Panc1 (cell line): ENCODE data around the gene BOLA2B. TPM values are rescaled to one million over a fixed set of nuclear protein-coding genes. Genes with fewer than 3 reads are reported as not detected.

Source experiments
- ATAC-seq: fragments of 200-7000 bp; cut with Tn5 transposase; 2 replicates; pipeline ENCODE4 v1.9.1; 2020; ENCODE audit warnings: mild to moderate bottlenecking, moderate library complexity
- BruUV-seq: library from RNA; stranded (reverse); fragments of 400-500 nt; replicated peaks from 2 replicates; lab custom pipeline; 2021; lab: Mats Ljungman, UMichigan
- CTCF ChIA-PET: fragments of 300-600 bp; sonication (Branson Sonifier 250); formaldehyde crosslinking; loops from one replicate; lab custom pipeline; 2022; ENCODE audit warnings: antibody characterized with exemption; lab: Charles Lee
- POLR2A ChIA-PET: fragments of 300-600 bp; sonication (Branson Sonifier 250); formaldehyde crosslinking; loops from one replicate; lab custom pipeline; 2022; ENCODE audit warnings: antibody characterized with exemption; lab: Charles Lee
- DNase-seq: peaks from one replicate; pipeline ENCODE4 v3.0.0-alpha.2; 2010; ENCODE audit warnings: low read depth, low spot score
- H3K27ac ChIP-seq: 2 replicates; pipeline ENCODE4 v1.5.1; 2011; ENCODE audit warnings: mild to moderate bottlenecking, low read length, inconsistent platforms
- H3K27me3 ChIP-seq: fragments of 200-500 bp; sonication (Bioruptor generic); 2 replicates; pipeline ENCODE4 v1.6.0; 2014; ENCODE audit warnings: low read length, inconsistent platforms; ENCODE audit not compliant: control insufficient read depth, insufficient read depth
- H3K36me3 ChIP-seq: fragments of 200-500 bp; sonication (Bioruptor generic); 2 replicates; pipeline ENCODE4 v1.5.1; 2014; ENCODE audit warnings: inconsistent platforms, mild to moderate bottlenecking, low read length, moderate library complexity; ENCODE audit not compliant: control insufficient read depth, insufficient read depth
- H3K4me1 ChIP-seq: 2 replicates; pipeline ENCODE4 v1.5.1; 2011; ENCODE audit warnings: inconsistent platforms, mild to moderate bottlenecking, low read length, moderate library complexity; ENCODE audit not compliant: control insufficient read depth, insufficient read depth
- H3K4me3 ChIP-seq, 2 experiments: 2 replicates each; pipeline ENCODE4 v1.5.1; 2011 to 2012; ENCODE audit warnings: low read depth in 2 of 2, low read length in 2 of 2, mild to moderate bottlenecking in 2 of 2, inconsistent platforms in 1 of 2, moderate library complexity in 1 of 2
- H3K9me3 ChIP-seq: fragments of 200-500 bp; sonication (Bioruptor generic); 2 replicates; pipeline ENCODE4 v1.5.1; 2014; ENCODE audit warnings: low read depth, mild to moderate bottlenecking, inconsistent platforms, low read length, moderate library complexity; ENCODE audit not compliant: control insufficient read depth, insufficient read depth
- CTCF ChIP-seq: fragments of 450-650 bp; IDR thresholded peaks from 2 replicates; pipeline ENCODE4 v1.5.1; 2017; ENCODE audit warnings: mild to moderate bottlenecking
- POLR2AphosphoS5 ChIP-seq: IDR thresholded peaks from 2 replicates; pipeline ENCODE4 v1.6.1; 2012; ENCODE audit warnings: mild to moderate bottlenecking, low read depth, low read length, moderate library complexity
- REST ChIP-seq, 2 experiments: IDR thresholded peaks; 2 replicates each; pipeline ENCODE4 v1.6.1; 2011 to 2012; ENCODE audit warnings: low read depth in 2 of 2, control low read depth in 1 of 2, low read length in 1 of 2, mild to moderate bottlenecking in 1 of 2, moderate library complexity in 1 of 2; ENCODE audit not compliant: insufficient read depth in 1 of 2
- SIN3A ChIP-seq: IDR thresholded peaks from 2 replicates; pipeline ENCODE4 v1.6.1; 2012; ENCODE audit warnings: low read depth, mild to moderate bottlenecking, low read length, moderate library complexity, borderline replicate concordance; ENCODE audit not compliant: insufficient read depth
- TCF7L2 ChIP-seq: IDR thresholded peaks from 2 replicates; pipeline ENCODE4 v1.6.1; 2011; ENCODE audit warnings: mild to moderate bottlenecking, low read depth, low read length, inconsistent platforms
- in situ Hi-C: cut with HindIII; loops from 2 replicates; pipeline ENCODE4 v1.10.0; 2016; ENCODE audit warnings: low sequenced_read_pairs, low pct_unique_long_range_greater_than_20kb
- intact Hi-C: fragments of 100-400 bp; cut with micrococcal nuclease; formaldehyde crosslinking; loops from one replicate; pipeline ENCODE4 v1.10.0; 2022; ENCODE audit not compliant: unreplicated experiment
- total RNA-seq: library from RNA; stranded (reverse); gene quantifications from one replicate; pipeline ENCODE4 v1.2.1, GENCODE V29; 2021; ENCODE audit not compliant: unreplicated experiment

BOLA2B gene
- total RNA-seq, 1 experiment from 2014 or later: 178 TPM

- H3K9me3 ChIP-seq: no peaks in the 10 kb centered on the region
- in situ Hi-C loops: no loop called here
- peak; percentile 10 for DNase-seq
Measured at GRCh38 chr16:30186782-30187555, 6.5 kb downstream of the BOLA2B start.

GRCh38 chr16:30186444-30186781 is 7.1 kb downstream of the BOLA2B start:
- Histone ChIP-seq H3K27ac (no peak overlapping the region), H3K36me3 (no peaks in the 10 kb centered on the region), H3K4me3 (no peak overlapping the region), H3K27me3 (no peaks in the 10 kb centered on the region), H3K9me3 (no peaks in the 10 kb centered on the region), H3K4me1 (peaks cover 6% of the 10 kb centered on the region)
- BruUV-seq: no TSS peak
- POLR2A ChIA-PET: interaction anchor here (0.5 kb wide), 1 partner anchor 286 kb away, joined by 9 read pairs; the partner anchor contains the start of gene ASPHD1
- no peak for TF ChIP-seq TCF7L2
- no peak for TF ChIP-seq POLR2AphosphoS5
- no peak for TF ChIP-seq CTCF
- no peak for TF ChIP-seq REST (IDR thresholded peaks at IDR 0.05; ENCODE audit: insufficient read depth in 1 of 2, low read depth in 2 of 2, low read length in 1 of 2)
- no peak for TF ChIP-seq SIN3A
- CTCF ChIA-PET: interaction anchor here (0.6 to 1.7 kb wide), 3 partner anchors 43 to 94 kb away, joined by 4 to 18 read pairs (median 4); partner anchors contain the start of gene TBX6
- ATAC-seq: no peak
- in situ Hi-C loops (no loop called here), intact Hi-C loops (no loop called here)
- DNase-seq: no peak

More at GRCh38 chr16:30186782-30187555, 6.5 kb downstream of the BOLA2B start:
- CTCF ChIA-PET: interaction anchor here (0.6 to 1.5 kb wide), 2 partner anchors 44 to 81 kb away, joined by 4 to 18 read pairs; no protein-coding TSS in a partner anchor
- TF ChIP-seq CTCF (peak; percentile 91), POLR2AphosphoS5 (no peak), REST (IDR thresholded peaks at IDR 0.05; ENCODE audit: insufficient read depth in 1 of 2, low read depth in 2 of 2, low read length in 1 of 2) (no peak)
- intact Hi-C loops: no loop called here
- Histone ChIP-seq H3K27me3 (no peaks in the 10 kb centered on the region), H3K36me3 (no peaks in the 10 kb centered on the region), H3K4me3 (no peak overlapping the region), H3K27ac (no peak overlapping the region), H3K4me1 (peaks cover 6% of the 10 kb centered on the region)
- peak; percentile 40 for ATAC-seq
- BruUV-seq: no TSS peak
- POLR2A ChIA-PET: interaction anchor here (0.5 kb wide), 1 partner anchor 416 kb away, joined by 4 read pairs; no protein-coding TSS in a partner anchor
